Aortic smooth muscle cell (primary cell): ENCODE results near the gene THAP4. TPM values are rescaled to one million over a fixed set of nuclear protein-coding genes. Genes with fewer than 3 reads are reported as not detected.

ENCODE experiments used
- total RNA-seq: library from RNA; depleted of rRNA; stranded (reverse); fragments of >200 nt; gene quantifications from 2 replicates; pipeline ENCODE4 v1.2.3, GENCODE V29; 2014

The THAP4 gene
- 32.8 and 42.8 TPM in 2 replicates for total RNA-seq

GRCh38 chr2:241637018-241637794 is at the start of gene THAP4, which contains the start of gene ATG4B:
TSS of gene THAP4 (minus strand) at chr2:241637158. CDS start at chr2:241637017, 141 bp downstream.
TSS of gene ATG4B (plus strand) at chr2:241637693. CDS start at chr2:241637715, 22 bp downstream.

GRCh38 chr2:241558532-241559322 is 78.2 kb downstream of the THAP4 start, which contains the start of gene BOK:
TSS of gene BOK (plus strand) at chr2:241558745. CDS start at chr2:241559484, 739 bp downstream.

Other genes starting within 250 kb of the THAP4 start
- gene STK25, start 128.6 kb downstream of the THAP4 start, total RNA-seq = 123 and 138 TPM in 2 replicates
- gene BOK, start 78.4 kb downstream of the THAP4 start, total RNA-seq = 4.0 and 4.9 TPM in 2 replicates
- gene ATG4B, start 535 bp upstream of the THAP4 start, total RNA-seq = 51.9 and 60.7 TPM in 2 replicates
- gene DTYMK, start 49.7 kb upstream of the THAP4 start, total RNA-seq = 24.1 and 30.9 TPM in 2 replicates
- gene ING5, start 64.9 kb upstream of the THAP4 start, total RNA-seq = 16.7 and 26.3 TPM in 2 replicates
- gene D2HGDH, start 97.5 kb upstream of the THAP4 start, total RNA-seq = 11.1 and 11.3 TPM in 2 replicates
- not detected in 2 replicates for gene GAL3ST2, start 139.7 kb upstream of the THAP4 start, total RNA-seq
- gene NEU4, start 172.0 kb upstream of the THAP4 start, total RNA-seq = not detected in 2 replicates
- not detected in 2 replicates for gene PDCD1, start 221.7 kb upstream of the THAP4 start, total RNA-seq
- gene RTP5, start 232.6 kb upstream of the THAP4 start, total RNA-seq = not detected in 2 replicates